ENCODE results near the gene LIMS2. TPM values are rescaled to one million over a fixed set of nuclear protein-coding genes. Genes with fewer than 3 reads are reported as not detected.

The LIMS2 gene
- total RNA-seq, 1 experiment from 2014 or later, result 0.48 TPM

DNA sequence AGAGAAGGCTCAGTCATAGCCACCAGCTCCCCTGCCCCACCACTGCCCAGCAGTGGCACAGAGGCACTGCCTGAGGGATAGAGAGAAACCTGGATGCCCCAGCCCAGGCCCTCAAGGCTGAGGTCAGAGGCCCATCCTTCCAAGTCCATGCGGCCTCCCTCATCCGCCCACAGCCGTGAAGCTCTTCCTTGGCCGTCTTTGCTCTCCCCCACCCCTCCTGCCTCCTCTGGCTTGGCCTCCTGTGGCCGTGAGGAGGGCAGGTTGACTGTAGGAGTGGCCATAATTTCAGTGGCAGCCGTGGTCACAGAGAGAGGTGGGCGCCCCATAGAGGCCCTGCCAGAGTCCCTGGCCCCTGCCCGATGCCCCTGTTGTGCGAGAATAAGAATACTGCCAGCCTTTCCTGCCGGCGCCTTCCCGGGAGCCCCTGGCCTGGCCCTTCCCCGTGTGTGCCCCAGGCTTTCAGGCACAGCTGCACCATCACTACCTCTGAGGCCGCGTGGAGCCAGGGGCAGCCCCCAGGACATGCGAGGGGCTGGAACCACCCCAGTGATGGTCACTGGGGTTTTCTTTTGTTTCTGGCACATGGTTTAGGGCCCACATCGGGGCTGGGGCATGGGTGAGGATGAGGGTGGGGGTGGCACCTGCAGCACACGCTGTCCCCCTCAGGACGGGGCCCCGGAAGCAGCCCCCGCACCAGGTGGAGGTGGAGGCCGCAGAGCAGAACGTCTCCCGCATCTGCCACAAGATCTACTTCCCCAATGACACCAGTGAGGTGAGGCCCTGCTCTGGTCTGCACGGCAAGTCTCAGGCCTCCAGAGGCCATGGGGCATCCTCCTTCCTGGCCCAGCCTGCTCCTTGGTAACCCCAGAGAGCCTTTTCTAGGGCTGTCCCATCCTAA, 42.5 kb downstream of the LIMS2 start:
- in situ Hi-C loops (cut with HindIII; ENCODE audit: low pct_unique_long_range_greater_than_20kb, low sequenced_read_pairs), result no loop called here
- no peak for DNase-seq (ENCODE audit: low read depth, low spot score)

GRCh38 chr2:127631997-127632581, 43.2 kb downstream of the LIMS2 start:
- in situ Hi-C loops (cut with HindIII; ENCODE audit: low pct_unique_long_range_greater_than_20kb, low sequenced_read_pairs), result no loop called here
- DNase-seq (ENCODE audit: low read depth, low spot score), result no peak

DNA sequence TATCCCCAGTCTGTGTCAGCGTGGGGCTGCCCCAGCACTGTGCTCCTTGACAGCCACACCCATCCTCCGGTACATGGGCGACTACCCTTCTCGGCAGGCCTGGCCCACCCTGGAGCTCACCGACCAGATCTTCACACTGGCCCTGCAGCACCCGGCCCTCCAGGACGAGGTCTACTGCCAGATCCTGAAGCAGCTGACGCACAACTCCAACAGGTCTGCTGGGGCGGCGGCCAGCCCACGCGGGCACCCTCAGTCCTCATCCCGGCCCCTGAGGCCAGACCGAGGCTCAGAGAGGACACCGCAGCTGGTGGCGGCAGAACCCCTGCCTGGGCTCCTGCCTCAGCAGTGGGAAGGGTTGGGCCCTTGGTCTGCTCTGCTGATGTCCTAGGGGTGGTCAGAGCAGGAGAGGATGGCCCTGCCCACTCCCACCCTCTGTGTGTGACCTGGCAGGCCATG, 43.8 kb downstream of the LIMS2 start:
- in situ Hi-C loops (cut with HindIII; ENCODE audit: low pct_unique_long_range_greater_than_20kb, low sequenced_read_pairs), result no loop called here
- DNase-seq (ENCODE audit: low read depth, low spot score), result no peak

GRCh38 chr2:127630864-127631540, 44.3 kb downstream of the LIMS2 start:
- DNase-seq (ENCODE audit: low read depth, low spot score), result no peak
- in situ Hi-C loops (cut with HindIII; ENCODE audit: low pct_unique_long_range_greater_than_20kb, low sequenced_read_pairs), result no loop called here

GRCh38 chr2:127630096-127630863, 45.0 kb downstream of the LIMS2 start:
- DNase-seq (ENCODE audit: low read depth, low spot score), result no peak
- in situ Hi-C loops (cut with HindIII; ENCODE audit: low pct_unique_long_range_greater_than_20kb, low sequenced_read_pairs), result no loop called here

DNA sequence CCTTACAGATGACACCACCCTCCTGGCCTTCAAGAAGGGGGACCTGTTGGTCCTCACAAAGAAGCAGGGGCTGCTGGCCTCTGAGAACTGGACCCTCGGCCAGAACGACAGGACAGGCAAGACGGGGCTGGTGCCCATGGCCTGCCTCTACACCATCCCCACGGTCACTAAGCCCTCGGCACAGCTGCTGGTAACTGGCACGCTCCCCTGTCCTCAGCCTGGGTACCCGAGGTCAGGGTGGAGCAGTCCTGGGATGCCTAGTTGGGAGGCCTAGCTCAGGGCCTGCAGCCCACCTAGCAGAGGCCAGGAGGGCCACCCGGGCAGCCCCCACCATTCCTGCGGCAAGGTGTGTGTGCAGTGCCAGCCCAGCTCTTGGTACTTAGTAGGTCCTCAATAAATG, 45.7 kb downstream of the LIMS2 start:
- in situ Hi-C loops (cut with HindIII; ENCODE audit: low pct_unique_long_range_greater_than_20kb, low sequenced_read_pairs), result no loop called here
- DNase-seq (ENCODE audit: low read depth, low spot score), result no peak

GRCh38 chr2:127628767-127629614, 46.3 kb downstream of the LIMS2 start:
- in situ Hi-C loops (cut with HindIII; ENCODE audit: low pct_unique_long_range_greater_than_20kb, low sequenced_read_pairs), result no loop called here

GRCh38 chr2:127627740-127628571, 47.4 kb downstream of the LIMS2 start:
- DNase-seq (ENCODE audit: low read depth, low spot score), result no peak
- in situ Hi-C loops (cut with HindIII; ENCODE audit: low pct_unique_long_range_greater_than_20kb, low sequenced_read_pairs), result no loop called here

More at GRCh38 chr2:127628767-127629614, 46.3 kb downstream of the LIMS2 start:
- DNase-seq (ENCODE audit: low read depth, low spot score), result no peak

GRCh38 chr2:127626917-127627739, 48.2 kb downstream of the LIMS2 start:
- DNase-seq (ENCODE audit: low read depth, low spot score), result no peak
- in situ Hi-C loops (cut with HindIII; ENCODE audit: low pct_unique_long_range_greater_than_20kb, low sequenced_read_pairs), result no loop called here

GRCh38 chr2:127626175-127626574, 49.2 kb downstream of the LIMS2 start:
- in situ Hi-C loops (cut with HindIII; ENCODE audit: low pct_unique_long_range_greater_than_20kb, low sequenced_read_pairs), result no loop called here
- DNase-seq (ENCODE audit: low read depth, low spot score), result no peak

DNA sequence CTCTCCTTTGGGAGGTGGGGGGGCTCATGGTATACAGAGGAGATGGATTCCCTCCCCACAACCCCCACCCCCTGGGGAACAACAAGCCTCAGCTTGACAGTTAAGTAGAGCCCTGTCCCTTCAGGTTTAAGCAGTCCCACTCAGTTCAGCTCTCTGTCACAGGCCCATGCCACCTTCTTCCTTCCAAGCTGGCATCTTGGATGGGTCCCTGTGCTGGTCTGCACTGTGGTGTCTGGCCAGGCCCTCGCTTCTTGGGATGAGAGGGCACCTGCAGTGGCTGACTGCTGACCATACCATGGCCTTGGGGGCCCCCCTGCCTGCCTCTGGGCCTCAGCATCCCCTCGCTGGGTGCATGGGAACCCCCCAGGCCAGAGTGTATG, 49.8 kb downstream of the LIMS2 start:
- in situ Hi-C loops (cut with HindIII; ENCODE audit: low pct_unique_long_range_greater_than_20kb, low sequenced_read_pairs), result no loop called here
- no peak for DNase-seq (ENCODE audit: low read depth, low spot score)

DNA sequence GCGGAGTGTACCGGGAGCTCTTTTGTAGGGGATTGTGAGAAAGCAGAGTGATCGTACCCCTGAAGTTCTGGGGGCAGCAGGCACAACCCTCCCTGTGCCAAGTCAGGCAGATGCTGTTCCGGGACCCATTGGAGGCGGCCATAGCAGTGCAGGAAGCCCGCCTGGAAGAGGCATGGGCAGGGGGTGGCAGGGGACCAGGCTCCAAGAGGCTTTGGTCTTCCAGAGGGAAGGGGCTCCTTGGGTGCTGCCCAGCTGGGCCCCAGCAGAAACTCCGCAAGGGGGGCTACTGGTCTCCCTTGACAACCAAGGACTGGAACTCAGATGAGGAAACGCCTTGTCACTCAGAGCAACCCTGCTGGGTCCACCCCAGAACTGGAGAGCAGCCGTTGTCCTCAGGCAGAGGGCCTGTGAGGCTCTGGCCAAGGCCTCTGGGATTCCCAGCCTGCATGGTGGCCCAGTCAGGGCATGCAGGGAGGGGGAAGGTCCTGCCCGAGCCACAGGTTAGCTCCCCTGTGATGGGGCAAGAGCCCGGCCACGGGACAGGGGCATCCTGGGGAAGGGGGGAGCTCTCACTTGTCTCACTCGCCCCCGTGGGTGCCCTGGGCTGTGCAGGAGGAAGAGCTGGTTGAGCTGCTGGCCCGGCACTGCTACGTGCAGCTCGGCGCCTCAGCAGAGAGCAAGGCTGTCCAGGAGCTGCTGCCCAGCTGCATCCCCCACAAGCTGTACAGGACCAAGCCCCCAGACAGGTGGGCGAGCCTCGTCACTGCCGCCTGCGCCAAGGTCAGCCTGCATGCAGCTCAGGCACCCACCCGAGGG, 50.4 kb downstream of the LIMS2 start:
- in situ Hi-C loops (cut with HindIII; ENCODE audit: low pct_unique_long_range_greater_than_20kb, low sequenced_read_pairs), result no loop called here
- DNase-seq (ENCODE audit: low read depth, low spot score), result no peak

DNA sequence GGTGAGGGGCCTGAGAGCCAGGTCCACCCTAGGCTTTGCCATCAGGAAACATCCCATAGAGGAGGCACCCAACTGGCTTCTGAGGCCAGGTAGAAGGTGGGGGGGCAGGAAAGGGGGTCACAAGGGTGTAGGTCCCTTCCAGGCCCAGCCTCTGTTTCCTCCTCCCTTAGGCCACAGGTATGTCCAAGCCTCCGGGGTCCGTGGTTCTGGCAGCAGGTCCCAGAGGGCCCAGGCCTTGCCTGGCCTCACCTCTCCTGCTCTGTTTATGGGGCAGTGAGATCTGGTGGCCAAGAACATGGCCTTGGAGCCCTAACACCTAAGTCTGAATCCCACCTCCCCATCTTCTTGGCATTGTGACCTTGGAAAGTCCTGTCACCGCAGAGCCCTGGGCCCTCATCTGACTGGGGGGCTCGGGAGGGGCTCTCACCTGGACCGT, 51.0 kb downstream of the LIMS2 start:
- no peak for DNase-seq (ENCODE audit: low read depth, low spot score)
- in situ Hi-C loops (cut with HindIII; ENCODE audit: low pct_unique_long_range_greater_than_20kb, low sequenced_read_pairs), result no loop called here

DNA sequence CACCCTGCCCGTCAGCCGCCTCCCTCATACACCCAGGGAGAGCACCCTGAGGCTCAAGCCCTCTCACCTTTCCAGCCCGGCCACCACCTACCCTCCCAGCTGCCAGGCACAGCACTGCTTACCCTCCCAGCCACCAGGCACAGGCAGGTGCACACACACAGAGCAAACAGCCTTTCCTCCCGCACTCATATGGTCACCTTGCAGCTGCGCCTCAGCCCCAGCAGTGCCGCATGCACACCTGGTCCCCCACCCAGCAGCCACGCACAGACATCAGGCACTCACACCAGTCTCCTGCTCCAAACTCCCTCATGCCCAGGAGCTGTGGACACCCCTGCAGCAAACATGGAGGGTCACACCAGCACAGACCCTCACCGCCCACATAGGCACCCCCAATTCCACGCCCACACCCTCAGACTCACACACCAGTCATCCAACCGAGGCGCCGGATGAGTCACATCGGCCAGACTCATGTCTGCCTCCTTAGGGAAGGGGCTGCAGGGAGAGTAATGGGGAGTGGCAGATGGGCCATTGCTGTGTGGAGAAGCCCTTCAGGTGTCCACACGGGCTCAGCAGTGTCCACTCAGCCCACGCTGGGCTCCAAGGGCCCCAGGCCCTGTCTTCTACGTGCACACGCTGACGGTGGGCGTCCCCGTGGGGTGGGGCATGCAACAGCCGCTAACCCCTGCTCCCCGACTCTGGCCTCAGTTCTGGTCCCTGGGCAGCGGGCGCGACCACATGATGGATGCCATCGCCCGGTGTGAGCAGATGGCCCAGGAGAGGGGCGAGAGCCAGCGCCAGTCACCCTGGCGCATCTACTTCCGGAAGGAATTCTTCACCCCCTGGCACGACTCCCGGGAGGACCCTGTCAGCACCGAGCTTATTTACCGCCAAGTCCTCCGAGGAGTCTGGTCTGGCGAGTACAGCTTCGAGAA, 51.7 kb downstream of the LIMS2 start:
- in situ Hi-C loops (cut with HindIII; ENCODE audit: low pct_unique_long_range_greater_than_20kb, low sequenced_read_pairs), result no loop called here
- DNase-seq (ENCODE audit: low read depth, low spot score), result no peak
